ENCODE data around the gene TAS2R41.
A peak's percentile ranks its signal among the peaks of the same experiment; 100 is the strongest.

The TAS2R41 gene

DNA sequence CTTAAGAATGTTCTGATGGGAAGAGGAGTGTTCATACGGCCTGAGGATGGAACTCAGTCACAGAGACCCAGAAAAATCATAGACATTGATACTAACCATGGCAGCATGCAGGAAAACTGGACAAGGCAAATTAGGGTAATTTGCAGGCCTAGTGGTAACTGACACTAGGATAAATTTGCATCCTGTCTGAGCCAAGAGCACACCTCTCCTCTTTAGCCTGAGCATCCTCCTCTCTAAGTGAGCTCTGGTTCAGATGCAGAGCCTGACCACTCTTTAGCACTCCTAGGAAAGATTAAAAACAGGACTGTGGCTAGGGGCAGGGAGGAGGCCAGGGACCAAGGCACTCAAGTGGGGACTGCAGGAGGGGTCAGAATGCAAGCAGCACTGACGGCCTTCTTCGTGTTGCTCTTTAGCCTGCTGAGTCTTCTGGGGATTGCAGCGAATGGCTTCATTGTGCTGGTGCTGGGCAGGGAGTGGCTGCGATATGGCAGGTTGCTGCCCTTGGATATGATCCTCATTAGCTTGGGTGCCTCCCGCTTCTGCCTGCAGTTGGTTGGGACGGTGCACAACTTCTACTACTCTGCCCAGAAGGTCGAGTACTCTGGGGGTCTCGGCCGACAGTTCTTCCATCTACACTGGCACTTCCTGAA lies at the start of gene TAS2R41:
TSS of gene TAS2R41 (plus strand) at position 373 of the 650 bp plus-strand sequence. CDS start at position 373, 0 bp downstream.
- DNase-seq (ENCODE audit: low read depth), result no peak

- peak; percentile 50 for DNase-seq (ENCODE audit: low read depth)
Observed at GRCh38 chr7:143429770-143430698, 47.6 kb upstream of the TAS2R41 start.

- no peak for DNase-seq (ENCODE audit: low read depth)
Observed at GRCh38 chr7:143431109-143431508, 46.6 kb upstream of the TAS2R41 start.

GRCh38 chr7:143433759-143434158 lies 43.9 kb upstream of the TAS2R41 start:
- DNase-seq (ENCODE audit: low read depth), result no peak

- DNase-seq (ENCODE audit: low read depth), result no peak
Observed at GRCh38 chr7:143434660-143435059, 43.0 kb upstream of the TAS2R41 start.

DNA sequence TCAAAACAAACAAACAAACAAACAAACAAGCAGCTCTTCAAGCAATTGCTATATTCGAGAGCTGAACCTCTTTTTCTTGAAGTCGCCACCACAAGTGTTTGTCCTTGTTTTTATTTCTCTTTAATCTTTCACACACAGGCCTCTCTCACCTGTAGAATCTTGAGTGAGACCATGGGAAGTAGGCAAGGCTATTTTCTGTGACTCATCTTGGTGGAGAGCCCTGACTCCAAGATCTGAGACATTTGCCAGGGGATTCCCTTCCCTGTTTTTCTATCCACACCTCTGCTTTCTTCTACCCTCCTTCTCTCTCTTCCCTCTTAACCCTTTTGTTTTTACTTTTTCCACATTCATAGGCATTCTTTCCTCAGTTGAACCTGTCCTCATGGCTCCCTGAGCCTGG lies 42.4 kb upstream of the TAS2R41 start:
- no peak for DNase-seq (ENCODE audit: low read depth)

DNA sequence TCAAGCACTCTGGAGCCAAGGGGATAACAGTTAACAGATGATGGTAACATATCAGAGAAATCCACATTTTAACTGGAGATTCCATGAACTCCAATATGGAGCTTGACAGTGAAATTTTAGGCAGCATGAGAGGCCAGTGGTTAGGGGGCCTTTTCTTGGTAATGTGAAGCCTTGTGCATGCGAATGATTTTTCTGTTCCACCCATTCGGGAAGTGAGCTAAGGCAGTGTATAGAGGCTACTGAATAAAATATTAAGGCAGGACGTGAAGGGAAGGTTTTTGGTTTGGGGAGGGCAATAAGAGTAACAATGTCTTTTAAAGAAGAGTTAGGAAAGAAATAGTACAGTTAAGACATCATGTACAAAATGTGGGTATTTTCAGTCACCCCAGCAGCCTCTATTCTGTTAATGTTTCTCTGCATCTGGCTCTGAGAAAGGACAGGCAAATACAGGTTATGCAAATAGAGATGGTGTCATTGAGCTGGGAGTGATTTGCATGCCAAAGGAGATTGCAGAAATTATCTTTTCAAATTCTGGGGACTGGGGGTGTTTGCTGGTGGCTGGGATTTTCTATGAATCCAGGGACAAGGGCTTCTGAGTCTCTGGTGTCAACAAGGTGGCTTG lies 41.2 kb upstream of the TAS2R41 start:
- no peak for DNase-seq (ENCODE audit: low read depth)

DNA sequence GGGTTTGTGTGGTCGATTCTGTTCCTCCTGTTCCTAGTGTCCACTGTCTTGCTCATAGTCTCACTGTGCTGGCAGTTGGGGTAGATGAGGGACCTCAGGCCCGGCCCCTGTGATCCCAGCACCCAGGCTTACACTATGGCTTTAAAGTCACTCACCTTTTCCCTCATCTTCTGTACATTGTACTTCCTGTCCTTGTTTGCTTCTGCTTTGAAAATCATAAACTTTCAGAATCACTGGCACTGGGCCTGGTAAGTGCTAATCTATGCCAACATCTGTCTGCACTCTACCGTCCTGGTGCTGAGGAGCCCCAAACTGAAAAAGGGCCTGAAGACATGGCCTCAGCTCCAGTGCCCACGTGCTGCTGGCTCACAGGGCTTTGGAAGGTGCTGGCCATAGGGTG lies 40.1 kb upstream of the TAS2R41 start:
- DNase-seq (ENCODE audit: low read depth), result no peak

DNA sequence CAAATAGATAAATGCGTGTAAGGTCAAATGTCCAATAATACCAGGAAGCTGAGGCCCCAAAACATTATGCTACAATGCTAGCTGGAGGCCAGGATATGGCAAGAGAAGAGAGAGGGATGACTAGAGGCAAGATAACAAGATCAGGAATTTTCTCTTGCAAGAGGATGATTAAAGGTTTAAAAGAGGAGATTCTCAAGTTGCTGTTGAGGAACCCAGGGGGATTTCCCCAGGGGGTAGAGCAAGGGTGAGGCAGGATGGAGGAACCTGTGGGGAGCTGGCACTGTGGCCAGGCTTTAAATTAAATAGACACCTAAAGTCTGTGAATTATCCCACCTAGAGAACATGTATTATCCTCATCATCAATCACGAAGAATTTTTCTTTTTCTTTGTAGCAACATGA lies 37.8 kb upstream of the TAS2R41 start:
- no peak for DNase-seq (ENCODE audit: low read depth)

DNA sequence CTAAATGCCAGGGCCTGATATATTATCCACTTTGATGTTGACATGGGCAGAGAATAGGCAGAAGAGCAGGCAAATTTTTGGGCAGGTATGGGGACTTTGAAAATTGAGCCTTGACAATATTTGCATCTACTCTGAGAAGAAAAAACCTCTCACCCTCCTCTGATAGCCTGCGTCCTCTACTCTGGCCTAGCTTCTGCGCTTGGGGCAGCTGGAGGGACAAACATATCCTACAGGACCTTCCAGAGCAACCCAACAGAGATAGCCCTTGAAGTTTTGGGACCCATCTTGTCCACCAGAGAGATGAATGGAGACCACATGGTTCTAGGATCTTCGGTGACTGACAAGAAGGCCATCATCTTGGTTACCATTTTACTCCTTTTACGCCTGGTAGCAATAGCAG lies 34.5 kb upstream of the TAS2R41 start, which contains the start of gene TAS2R60:
TSS of gene TAS2R60 (plus strand) at position 301 of the 400 bp plus-strand sequence. CDS start at position 301, 0 bp downstream.
- no peak for DNase-seq (ENCODE audit: low read depth)

DNA sequence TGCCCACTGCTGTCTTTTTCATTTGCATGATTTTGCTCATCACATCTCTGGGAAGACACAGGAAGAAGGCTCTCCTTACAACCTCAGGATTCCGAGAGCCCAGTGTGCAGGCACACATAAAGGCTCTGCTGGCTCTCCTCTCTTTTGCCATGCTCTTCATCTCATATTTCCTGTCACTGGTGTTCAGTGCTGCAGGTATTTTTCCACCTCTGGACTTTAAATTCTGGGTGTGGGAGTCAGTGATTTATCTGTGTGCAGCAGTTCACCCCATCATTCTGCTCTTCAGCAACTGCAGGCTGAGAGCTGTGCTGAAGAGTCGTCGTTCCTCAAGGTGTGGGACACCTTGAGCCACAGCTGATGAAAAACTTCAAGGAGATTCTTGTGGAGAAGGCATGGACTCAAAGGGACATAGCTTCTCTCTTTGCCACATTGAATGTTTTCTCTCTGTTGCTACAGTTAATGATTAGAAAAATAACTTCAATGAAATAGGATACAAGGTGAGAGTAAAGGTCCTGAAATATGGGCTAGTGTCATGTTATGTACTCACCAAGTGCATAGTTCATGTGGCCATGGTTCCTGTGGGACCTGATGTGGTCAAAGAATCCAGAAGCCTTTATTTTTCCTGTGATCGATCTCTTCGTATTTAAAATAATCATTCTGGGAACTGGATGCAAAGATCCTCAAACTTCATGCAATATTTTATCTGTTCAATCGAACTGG lies 33.5 kb upstream of the TAS2R41 start:
- no peak for DNase-seq (ENCODE audit: low read depth)

GRCh38 chr7:143444785-143445184 lies 32.9 kb upstream of the TAS2R41 start:
- no peak for DNase-seq (ENCODE audit: low read depth)

DNA sequence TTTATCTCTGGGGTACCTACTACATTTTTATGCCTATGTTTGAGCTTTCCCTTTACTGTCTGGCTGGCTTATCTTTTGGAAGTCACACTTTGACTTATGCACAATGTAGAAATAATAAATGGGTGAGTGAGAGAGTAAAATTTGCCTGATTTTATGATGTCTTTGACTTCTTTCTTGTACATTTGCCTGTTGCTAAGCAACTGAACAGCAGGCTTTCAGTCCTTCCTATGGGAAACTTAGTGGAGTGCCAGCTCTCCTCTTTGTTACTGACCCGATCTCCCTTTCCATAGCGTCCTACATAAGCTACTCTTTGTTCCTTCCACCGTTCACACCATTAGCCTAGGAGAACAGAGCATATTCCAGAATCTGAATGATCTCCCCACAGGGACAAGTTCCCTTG lies 30.2 kb upstream of the TAS2R41 start:
- no peak for DNase-seq (ENCODE audit: low read depth)

DNA sequence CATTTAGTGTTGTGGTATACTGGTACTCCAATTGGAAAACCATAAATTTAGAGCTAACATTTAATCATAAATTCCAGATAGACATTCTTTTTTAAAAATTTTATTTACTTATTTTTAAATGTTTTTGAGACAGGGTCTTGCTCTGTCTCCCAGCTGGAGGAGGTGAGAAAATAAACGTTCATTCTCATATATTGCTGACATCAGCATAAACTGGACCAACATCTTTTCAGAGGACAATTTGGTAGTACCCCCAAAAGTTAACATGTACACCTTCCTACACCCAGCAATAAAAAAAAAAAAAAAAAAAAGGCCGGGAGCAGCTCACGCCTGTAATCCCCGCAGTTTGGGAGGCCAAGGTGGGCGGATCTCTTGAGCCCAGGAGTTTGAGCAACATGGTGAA lies 29.2 kb upstream of the TAS2R41 start:
- DNase-seq (ENCODE audit: low read depth), result no peak

- no peak for DNase-seq (ENCODE audit: low read depth)
Observed at GRCh38 chr7:143449793-143450192, 27.9 kb upstream of the TAS2R41 start.

DNA sequence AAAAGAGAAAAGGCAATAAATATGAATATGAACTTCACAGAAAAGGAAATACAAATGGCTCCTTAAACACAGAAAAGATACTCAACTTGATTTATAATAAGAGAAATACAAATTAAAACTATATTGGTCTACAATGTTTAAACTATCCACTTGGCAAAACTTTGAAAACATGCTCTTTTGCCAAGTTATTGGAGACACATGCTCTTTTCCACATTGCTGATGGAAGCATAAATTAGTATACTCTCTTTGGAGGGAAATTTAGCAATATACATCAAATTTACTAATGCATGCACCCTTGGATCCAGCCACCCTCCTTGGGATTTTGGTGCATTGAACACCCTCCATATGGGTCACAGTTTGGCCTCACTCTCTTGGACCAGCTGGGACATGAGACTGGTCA lies 26.6 kb upstream of the TAS2R41 start:
- no peak for DNase-seq (ENCODE audit: low read depth)

DNA sequence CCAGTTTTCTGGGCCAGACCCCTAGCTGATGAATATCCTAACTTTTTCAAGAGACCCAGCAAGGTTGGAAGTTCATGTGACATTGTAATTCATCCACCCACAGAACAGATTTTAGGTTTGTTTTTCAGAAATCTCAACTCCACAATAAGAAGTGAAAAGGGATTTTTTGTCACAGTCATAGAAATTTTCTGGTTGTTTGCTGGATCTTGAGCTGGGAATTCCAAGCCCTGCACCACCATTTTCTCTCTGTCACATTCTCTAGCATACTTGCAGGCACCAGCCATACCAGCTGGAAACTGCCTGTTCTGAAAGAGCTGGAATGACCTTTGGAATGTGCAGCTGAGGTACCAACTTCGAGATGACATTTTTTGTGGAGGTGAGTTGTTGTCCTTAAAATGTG lies 25.9 kb upstream of the TAS2R41 start:
- no peak for DNase-seq (ENCODE audit: low read depth)

GRCh38 chr7:143452495-143452894 lies 25.2 kb upstream of the TAS2R41 start:
- no peak for DNase-seq (ENCODE audit: low read depth)

GRCh38 chr7:143454091-143454680 lies 23.5 kb upstream of the TAS2R41 start:
- no peak for DNase-seq (ENCODE audit: low read depth)

DNA sequence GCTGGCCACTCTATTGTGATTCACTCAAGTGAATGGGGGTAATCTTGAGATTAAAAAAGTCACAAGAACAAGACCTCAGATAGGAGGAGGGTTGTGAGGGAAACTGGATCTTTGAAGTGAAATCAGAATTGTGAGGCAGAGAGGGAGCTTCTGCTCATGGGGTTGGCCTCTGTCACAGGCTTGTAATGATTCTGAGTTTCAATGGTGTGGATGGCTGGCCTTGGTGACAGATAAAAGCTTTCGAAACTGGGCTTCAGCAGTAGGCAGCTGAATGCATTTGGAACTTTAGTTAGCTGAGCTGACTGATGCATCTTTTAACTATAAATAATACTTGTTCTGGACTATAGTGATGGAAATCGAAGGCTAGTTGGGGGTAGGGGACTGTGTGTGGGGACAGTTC lies 22.2 kb upstream of the TAS2R41 start:
- no peak for DNase-seq (ENCODE audit: low read depth)

GRCh38 chr7:143455942-143456341 lies 21.7 kb upstream of the TAS2R41 start:
- DNase-seq (ENCODE audit: low read depth), result no peak
